ENCODE results near the gene NUBPL. TPM values are rescaled to one million over a fixed set of nuclear protein-coding genes. Genes with fewer than 3 reads are reported as not detected.

The NUBPL gene
- polyA plus RNA-seq, 2 of the 4 experiments (the other 2 are of a cell fraction) = 7.6 to 14.1 TPM

GRCh38 chr14:31717294-31718085 is 156.3 kb downstream of the NUBPL start:
- CTCF ChIA-PET = interaction anchor here (1.0 kb wide), 1 partner anchor 28 kb away, joined by 3 read pairs; no protein-coding TSS in a partner anchor

GRCh38 chr14:31718585-31718984 is 157.4 kb downstream of the NUBPL start:
- FAIRE-seq (no peak), ATAC-seq (no peak)
- TF ChIP-seq BCL3 (IDR thresholded peaks at IDR 0.05) = no peak
- no peak for TF ChIP-seq ELK1 (IDR thresholded peaks at IDR 0.05; ENCODE audit: low read depth, low read length)
- TF ChIP-seq POLR2A (IDR thresholded peaks at IDR 0.05; ENCODE audit: low read length) = no peak
- no peak for TF ChIP-seq TP53 (CRISPR knock-in tag; IDR thresholded peaks at IDR 0.05)
- no peak for TF ChIP-seq HMGXB4 (CRISPR knock-in tag; IDR thresholded peaks at IDR 0.05; ENCODE audit: borderline replicate concordance)
- TF ChIP-seq KDM1A (IDR thresholded peaks at IDR 0.05; ENCODE audit: low read depth) = no peak
- no peak for TF ChIP-seq TFCP2L1 (CRISPR knock-in tag; IDR thresholded peaks at IDR 0.05)
- no peak for TF ChIP-seq E2F6 (IDR thresholded peaks at IDR 0.05; ENCODE audit: borderline replicate concordance, low read depth)
- no peak for TF ChIP-seq MAZ (IDR thresholded peaks at IDR 0.05; ENCODE audit: borderline replicate concordance, low read depth, low read length)
- TF ChIP-seq ESRRA (IDR thresholded peaks at IDR 0.05; ENCODE audit: borderline replicate concordance, low read length) = no peak
- no peak for TF ChIP-seq HOXA7 (CRISPR knock-in tag; IDR thresholded peaks at IDR 0.05)
- no peak for TF ChIP-seq REST (IDR thresholded peaks at IDR 0.05)

More at GRCh38 chr14:31717294-31718085, 156.3 kb downstream of the NUBPL start:
- no peak for FAIRE-seq
- H3K9me3 ChIP-seq = no peaks in the 10 kb centered on the region
- DNase-seq (ENCODE audit: low read depth in 1 of 2, low spot score in 1 of 2) = no peak
- H3K27ac ChIP-seq = no peak overlapping the region
- H3K4me3 ChIP-seq = no peak overlapping the region
- H3K4me2 ChIP-seq = no peak overlapping the region
- POLR2A ChIA-PET = no interaction called here
- H3K4me1 ChIP-seq = no peaks in the 10 kb centered on the region
- TF ChIP-seq CEBPB (IDR thresholded peaks at IDR 0.05) (no peak), SMC3 (IDR thresholded peaks at IDR 0.05) (no peak), TP53 (CRISPR knock-in tag; IDR thresholded peaks at IDR 0.05) (no peak), KDM1A (IDR thresholded peaks at IDR 0.05; ENCODE audit: low read depth) (no peak), TFCP2L1 (CRISPR knock-in tag; IDR thresholded peaks at IDR 0.05) (no peak), MAZ (IDR thresholded peaks at IDR 0.05; ENCODE audit: borderline replicate concordance, low read depth, low read length) (no peak), NPAS2 (CRISPR knock-in tag; IDR thresholded peaks at IDR 0.05; ENCODE audit: borderline replicate concordance) (no peak), POLR2AphosphoS2 (conservative IDR thresholded peaks at IDR 0.05; ENCODE audit: low read length) (no peak), EP300 (IDR thresholded peaks at IDR 0.05) (no peak), RARB (CRISPR knock-in tag; IDR thresholded peaks at IDR 0.05) (no peak), ESRRA (IDR thresholded peaks at IDR 0.05; ENCODE audit: borderline replicate concordance, low read length) (no peak), MAFK (IDR thresholded peaks at IDR 0.05; ENCODE audit: partially characterized antibody) (no peak), PBX3 (IDR thresholded peaks at IDR 0.05) (no peak), CHD4 (IDR thresholded peaks at IDR 0.05; ENCODE audit: borderline replicate concordance) (no peak), EHF (CRISPR knock-in tag; IDR thresholded peaks at IDR 0.05) (no peak), NFE2L2 (conservative IDR thresholded peaks at IDR 0.05; ENCODE audit: low read length) (no peak), CTCF (IDR thresholded peaks at IDR 0.05) (no peak)
- no peak for ATAC-seq
- 71% methylated on average over 3 of the region's 3 CpGs for WGBS (ENCODE audit: missing lambda C conversion rate)

More at GRCh38 chr14:31718585-31718984, 157.4 kb downstream of the NUBPL start:
- Histone ChIP-seq H3K4me2 (no peak overlapping the region), H3K9me3 (no peaks in the 10 kb centered on the region), H3K27ac (no peak overlapping the region), H3K4me3 (no peak overlapping the region), H3K4me1 (no peaks in the 10 kb centered on the region)
- ChIA-PET CTCF (no interaction called here), POLR2A (no interaction called here)
- no peak for DNase-seq (ENCODE audit: low read depth in 1 of 2, low spot score in 1 of 2)
- 82% methylated on average over 3 of the region's 3 CpGs for WGBS (ENCODE audit: missing lambda C conversion rate)

All from A549 (cell line).